Panc1 (cell line): ENCODE measurements around the gene TRIOBP.

Experiments
- CTCF ChIP-seq: fragments of 450-650 bp; IDR thresholded peaks from 2 replicates; pipeline ENCODE4 v1.5.1; 2017; ENCODE audit warnings: mild to moderate bottlenecking
- POLR2AphosphoS5 ChIP-seq: IDR thresholded peaks from 2 replicates; pipeline ENCODE4 v1.6.1; 2012; ENCODE audit warnings: mild to moderate bottlenecking, low read depth, low read length, moderate library complexity
- REST ChIP-seq, 2 experiments: IDR thresholded peaks; 2 replicates each; pipeline ENCODE4 v1.6.1; 2011 to 2012; ENCODE audit warnings: low read depth in 2 of 2, control low read depth in 1 of 2, low read length in 1 of 2, mild to moderate bottlenecking in 1 of 2, moderate library complexity in 1 of 2; ENCODE audit not compliant: insufficient read depth in 1 of 2

- TF ChIP-seq CTCF (no peak), POLR2AphosphoS5 (no peak), REST (IDR thresholded peaks at IDR 0.05; ENCODE audit: insufficient read depth in 1 of 2, low read depth in 2 of 2, low read length in 1 of 2) (no peak)
Observed at GRCh38 chr22:37661160-37661924, 35.5 kb upstream of the TRIOBP start.
